Measurements from ENCODE around the gene MASTL.

Gene MASTL

DNA sequence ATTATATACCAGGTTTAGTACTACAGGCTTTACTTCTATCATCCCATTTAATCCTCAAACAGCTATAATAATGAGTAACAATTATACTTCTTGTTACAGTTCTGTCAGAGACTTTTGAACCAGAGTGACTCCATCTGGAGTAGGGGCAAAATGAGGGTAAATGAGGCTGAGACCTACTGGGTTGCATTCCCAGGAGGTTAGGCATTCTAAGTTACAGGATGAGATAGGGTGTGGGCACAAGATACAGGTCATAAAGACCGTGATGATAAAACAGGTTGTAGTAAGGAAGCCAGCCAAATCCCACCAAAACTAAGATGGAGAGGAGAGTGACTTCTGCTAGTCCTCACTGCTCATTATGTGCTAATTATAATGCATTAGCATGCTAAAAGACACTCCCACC is 4.9 kb upstream of the MASTL start:
- TF ChIP-seq, protein P1, sequence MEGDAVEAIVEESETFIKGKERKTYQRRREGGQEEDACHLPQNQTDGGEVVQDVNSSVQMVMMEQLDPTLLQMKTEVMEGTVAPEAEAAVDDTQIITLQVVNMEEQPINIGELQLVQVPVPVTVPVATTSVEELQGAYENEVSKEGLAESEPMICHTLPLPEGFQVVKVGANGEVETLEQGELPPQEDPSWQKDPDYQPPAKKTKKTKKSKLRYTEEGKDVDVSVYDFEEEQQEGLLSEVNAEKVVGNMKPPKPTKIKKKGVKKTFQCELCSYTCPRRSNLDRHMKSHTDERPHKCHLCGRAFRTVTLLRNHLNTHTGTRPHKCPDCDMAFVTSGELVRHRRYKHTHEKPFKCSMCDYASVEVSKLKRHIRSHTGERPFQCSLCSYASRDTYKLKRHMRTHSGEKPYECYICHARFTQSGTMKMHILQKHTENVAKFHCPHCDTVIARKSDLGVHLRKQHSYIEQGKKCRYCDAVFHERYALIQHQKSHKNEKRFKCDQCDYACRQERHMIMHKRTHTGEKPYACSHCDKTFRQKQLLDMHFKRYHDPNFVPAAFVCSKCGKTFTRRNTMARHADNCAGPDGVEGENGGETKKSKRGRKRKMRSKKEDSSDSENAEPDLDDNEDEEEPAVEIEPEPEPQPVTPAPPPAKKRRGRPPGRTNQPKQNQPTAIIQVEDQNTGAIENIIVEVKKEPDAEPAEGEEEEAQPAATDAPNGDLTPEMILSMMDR (IDR thresholded peaks at IDR 0.05; ENCODE audit: borderline replicate concordance, extremely low read depth, low read length, poor library complexity, severe bottlenecking) = no peak
- TF ChIP-seq EZH2 (IDR thresholded peaks at IDR 0.05; ENCODE audit: borderline replicate concordance, low read depth, low read length, severe bottlenecking) = no peak
- peaks cover 34% of the 10 kb centered on the region for H3K4me1 ChIP-seq (ENCODE audit: insufficient read depth, low read length)
- no peak overlapping the region for H3K27ac ChIP-seq (ENCODE audit: low read length)
- ATAC-seq (ENCODE audit: insufficient read depth, low read depth) (no peak), DNase-seq (no peak)
- H3K27me3 ChIP-seq (ENCODE audit: insufficient read depth, low read length, poor library complexity) = no peaks in the 10 kb centered on the region
- H3K36me3 ChIP-seq (ENCODE audit: insufficient read depth, low read length) = peaks cover 48% of the 10 kb centered on the region
- peaks cover 95% of the 10 kb centered on the region for H3K79me2 ChIP-seq (ENCODE audit: insufficient read depth, low read length)
- peaks cover 55% of the 10 kb centered on the region for H4K20me1 ChIP-seq (ENCODE audit: insufficient read depth, low read length)
- H3K4me3 ChIP-seq (ENCODE audit: low read depth in 1 of 2, low read length in 2 of 2) = no peak overlapping the region
- no peak overlapping the region for H2AFZ ChIP-seq (ENCODE audit: low read depth, low read length)
- peak overlapping the region; percentile 18; the same call in 1 of the 2 replicates for H3K4me2 ChIP-seq (ENCODE audit: insufficient read depth, low read length)
- H3K9ac ChIP-seq (ENCODE audit: low read depth, low read length) = no peak overlapping the region
- no peaks in the 10 kb centered on the region for H3K9me3 ChIP-seq (ENCODE audit: insufficient read depth, low read length, severe bottlenecking)

DNA sequence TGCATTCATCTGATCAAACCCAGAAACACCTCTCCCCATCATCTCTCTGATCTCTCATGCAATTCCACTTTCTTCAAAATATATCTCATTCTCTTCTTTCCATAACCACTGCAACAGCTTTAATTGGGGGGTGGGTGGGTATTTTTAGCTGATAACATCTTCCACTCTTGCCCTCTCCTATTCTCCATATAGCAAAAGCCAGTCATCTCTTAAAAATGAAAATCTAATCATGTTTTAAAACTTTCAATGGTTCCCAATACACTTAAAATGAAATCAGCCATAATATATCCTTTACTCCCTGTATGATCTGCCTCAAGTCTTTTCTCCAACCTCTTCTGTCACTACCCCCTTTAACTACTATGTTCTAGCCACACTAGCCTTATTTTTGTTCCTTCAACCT is 2.5 kb upstream of the MASTL start:
- Histone ChIP-seq H3K4me3 (ENCODE audit: low read depth in 1 of 2, low read length in 2 of 2) (peak overlapping the region; percentile 42 to 70; a peak in 3 of 4 replicates), H3K27ac (ENCODE audit: low read length) (no peak overlapping the region), H3K9me3 (ENCODE audit: insufficient read depth, low read length, severe bottlenecking) (no peaks in the 10 kb centered on the region), H3K4me1 (ENCODE audit: insufficient read depth, low read length) (peaks cover 45% of the 10 kb centered on the region), H3K79me2 (ENCODE audit: insufficient read depth, low read length) (peaks cover 96% of the 10 kb centered on the region), H4K20me1 (ENCODE audit: insufficient read depth, low read length) (peaks cover 48% of the 10 kb centered on the region), H3K27me3 (ENCODE audit: insufficient read depth, low read length, poor library complexity) (no peaks in the 10 kb centered on the region), H2AFZ (ENCODE audit: low read depth, low read length) (no peak overlapping the region), H3K9ac (ENCODE audit: low read depth, low read length) (peak overlapping the region; percentile 74), H3K36me3 (ENCODE audit: insufficient read depth, low read length) (peaks cover 27% of the 10 kb centered on the region), H3K4me2 (ENCODE audit: insufficient read depth, low read length) (peak overlapping the region; percentile 68)
- no peak for TF ChIP-seq EZH2 (IDR thresholded peaks at IDR 0.05; ENCODE audit: borderline replicate concordance, low read depth, low read length, severe bottlenecking)
- TF ChIP-seq, protein P1 (IDR thresholded peaks at IDR 0.05; ENCODE audit: borderline replicate concordance, extremely low read depth, low read length, poor library complexity, severe bottlenecking) = no peak
- ATAC-seq (ENCODE audit: insufficient read depth, low read depth) (no peak), DNase-seq (no peak)

DNA sequence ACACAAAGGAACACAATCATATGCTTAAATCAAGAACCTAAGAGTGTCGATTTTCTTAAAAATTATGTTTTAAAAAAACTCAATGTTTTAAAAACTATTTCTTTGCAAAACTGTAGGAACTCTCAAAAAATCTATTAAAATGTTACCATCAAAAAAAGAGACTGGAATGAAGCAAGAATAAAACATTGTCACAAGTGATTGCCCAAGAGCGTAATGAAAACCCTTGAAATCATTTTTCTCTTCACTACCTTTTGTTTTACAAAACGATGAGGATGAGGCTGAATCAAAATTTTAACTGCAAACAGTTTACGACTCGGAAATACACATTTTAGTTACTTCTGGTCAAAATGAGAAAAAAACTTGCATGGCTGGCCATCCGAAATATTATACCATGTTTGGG is 1.8 kb upstream of the MASTL start:
- no peak for ATAC-seq (ENCODE audit: insufficient read depth, low read depth)
- H2AFZ ChIP-seq (ENCODE audit: low read depth, low read length) = peak overlapping the region; percentile 61

More for the DNA sequence above, 1.8 kb upstream of the MASTL start:
- peak overlapping the region; percentile 90 for H3K27ac ChIP-seq (ENCODE audit: low read length)
- H3K4me2 ChIP-seq (ENCODE audit: insufficient read depth, low read length) = peak overlapping the region; percentile 68
- H3K9me3 ChIP-seq (ENCODE audit: insufficient read depth, low read length, severe bottlenecking) = no peaks in the 10 kb centered on the region
- peaks cover 49% of the 10 kb centered on the region for H3K4me1 ChIP-seq (ENCODE audit: insufficient read depth, low read length)
- H3K9ac ChIP-seq (ENCODE audit: low read depth, low read length) = peak overlapping the region; percentile 74
- peaks cover 46% of the 10 kb centered on the region for H4K20me1 ChIP-seq (ENCODE audit: insufficient read depth, low read length)
- peaks cover 28% of the 10 kb centered on the region for H3K36me3 ChIP-seq (ENCODE audit: insufficient read depth, low read length)
- no peak for DNase-seq
- peak overlapping the region; percentile 42 to 70 for H3K4me3 ChIP-seq (ENCODE audit: low read depth in 1 of 2, low read length in 2 of 2)
- no peaks in the 10 kb centered on the region for H3K27me3 ChIP-seq (ENCODE audit: insufficient read depth, low read length, poor library complexity)
- peaks cover 96% of the 10 kb centered on the region for H3K79me2 ChIP-seq (ENCODE audit: insufficient read depth, low read length)
- TF ChIP-seq, protein P1 (IDR thresholded peaks at IDR 0.05; ENCODE audit: borderline replicate concordance, extremely low read depth, low read length, poor library complexity, severe bottlenecking) = no peak
- TF ChIP-seq EZH2 (IDR thresholded peaks at IDR 0.05; ENCODE audit: borderline replicate concordance, low read depth, low read length, severe bottlenecking) = no peak
